HepG2 (cell line): Measurements from ENCODE around the gene EIF6. TPM values are rescaled to one million over a fixed set of nuclear protein-coding genes. Genes with fewer than 3 reads are reported as not detected.
A peak's percentile ranks its signal among the peaks of the same experiment; 100 is the strongest.

Experiments
- ARID5B ChIP-seq: IDR thresholded peaks from 2 replicates; pipeline ENCODE4 v1.4.0; 2020; ENCODE audit warnings: mild to moderate bottlenecking, missing genetic modification reagents
- ARNT ChIP-seq: fragments of 450-650 bp; IDR thresholded peaks from 2 replicates; pipeline ENCODE4 v1.6.1; 2017
- GABPB1 ChIP-seq: IDR thresholded peaks from 2 replicates; pipeline ENCODE4 v1.6.1; 2016; ENCODE audit warnings: mild to moderate bottlenecking, missing genetic modification reagents, moderate library complexity, missing compliant biosample characterization
- HNF1B ChIP-seq: sonication (generic); formaldehyde crosslinking; IDR thresholded peaks from 2 replicates; pipeline ENCODE4 v1.5.1; 2020; ENCODE audit warnings: mild to moderate bottlenecking, moderate library complexity, missing genetic modification reagents
- IKZF1 ChIP-seq: fragments of 450-650 bp; IDR thresholded peaks from 2 replicates; pipeline ENCODE4 v1.7.1; 2016
- KDM4B ChIP-seq: sonication (generic); formaldehyde crosslinking; IDR thresholded peaks from 2 replicates; pipeline ENCODE4 v1.4.0; 2020; ENCODE audit warnings: missing genetic modification reagents
- MTF1 ChIP-seq: sonication (generic); formaldehyde crosslinking; IDR thresholded peaks from 2 replicates; pipeline ENCODE4 v1.5.0; 2020; ENCODE audit warnings: missing genetic modification reagents
- PAWR ChIP-seq: sonication (generic); formaldehyde crosslinking; IDR thresholded peaks from 2 replicates; pipeline ENCODE4 v1.4.0; 2020; ENCODE audit warnings: missing genetic modification reagents, mild to moderate bottlenecking, borderline replicate concordance
- SCMH1 ChIP-seq: sonication (generic); formaldehyde crosslinking; IDR thresholded peaks from 2 replicates; pipeline ENCODE4 v1.9.0; 2021; ENCODE audit warnings: missing genetic modification reagents, mild to moderate bottlenecking, borderline replicate concordance
- TBX2 ChIP-seq: sonication (generic); formaldehyde crosslinking; IDR thresholded peaks from 2 replicates; pipeline ENCODE4 v1.5.0; 2020; ENCODE audit warnings: missing genetic modification reagents, mild to moderate bottlenecking, borderline replicate concordance
- WIZ ChIP-seq: sonication (generic); formaldehyde crosslinking; IDR thresholded peaks from 2 replicates; pipeline ENCODE4 v1.5.1; 2020; ENCODE audit warnings: mild to moderate bottlenecking, missing genetic modification reagents
- ZBTB42 ChIP-seq: sonication (generic); formaldehyde crosslinking; IDR thresholded peaks from 2 replicates; pipeline ENCODE4 v1.5.0; 2020; ENCODE audit warnings: mild to moderate bottlenecking, missing genetic modification reagents
- ZFP36L1 ChIP-seq: sonication (generic); formaldehyde crosslinking; IDR thresholded peaks from 2 replicates; pipeline ENCODE4 v1.8.0; 2022; ENCODE audit warnings: mild to moderate bottlenecking, missing genetic modification reagents, moderate library complexity
- ZFP36L2 ChIP-seq: sonication (generic); formaldehyde crosslinking; IDR thresholded peaks from 2 replicates; pipeline ENCODE4 v1.4.0; 2020; ENCODE audit warnings: missing genetic modification reagents
- ZFX ChIP-seq: sonication (generic); formaldehyde crosslinking; IDR thresholded peaks from 2 replicates; pipeline ENCODE4 v1.4.0; 2020; ENCODE audit warnings: mild to moderate bottlenecking, low read depth, missing genetic modification reagents, moderate library complexity
- ZNF563 ChIP-seq: sonication (generic); formaldehyde crosslinking; IDR thresholded peaks from 2 replicates; pipeline ENCODE4 v1.8.0; 2022; ENCODE audit warnings: mild to moderate bottlenecking, moderate library complexity, missing genetic modification reagents
- ZNF615 ChIP-seq: sonication (generic); formaldehyde crosslinking; IDR thresholded peaks from 2 replicates; pipeline ENCODE4 v1.5.0; 2020; ENCODE audit warnings: mild to moderate bottlenecking, missing genetic modification reagents, borderline replicate concordance
- ZNF672 ChIP-seq: sonication (generic); formaldehyde crosslinking; IDR thresholded peaks from 2 replicates; pipeline ENCODE4 v1.8.1; 2022; ENCODE audit warnings: missing genetic modification reagents
- polyA plus RNA-seq, 8 experiments: library from polyadenylated mRNA; depleted of rRNA in 3 of 8; stranded (reverse) in 7 of 8; unstranded in 1 of 8; fragments of >200 nt; fragmentation: Illumina TruSeq in 4 of 8; extraction: Trizol in 4 of 8; gene quantifications; 2 replicates each; pipeline versions ENCODE4 v1.2.1 to v1.2.3, GENCODE V29; 2011 to 2016; ENCODE audit warnings: low read depth in 4 of 8, missing spikeins in 1 of 8, mixed read lengths in 1 of 8; ENCODE audit not compliant: insufficient read depth in 1 of 8
- total RNA-seq, 5 experiments: library from RNA; depleted of rRNA; stranded (reverse); fragments of >200 nt; fragmentation: Illumina TruSeq; extraction: Trizol; gene quantifications; 2 replicates each; pipeline ENCODE4 v1.2.3, GENCODE V29; 2016; ENCODE audit warnings: low read depth in 1 of 5
- TF ChIP-seq, protein P1 (sequence below): sonication (generic); formaldehyde crosslinking; IDR thresholded peaks from 2 replicates; pipeline ENCODE4 v1.8.0; 2022; ENCODE audit warnings: mild to moderate bottlenecking, missing genetic modification reagents, borderline replicate concordance
- TF ChIP-seq, protein P2 (sequence below): sonication (generic); formaldehyde crosslinking; IDR thresholded peaks from 2 replicates; pipeline ENCODE4 v1.8.0; 2022; ENCODE audit warnings: mild to moderate bottlenecking, missing genetic modification reagents
- TF ChIP-seq, protein P3 (sequence below): sonication (generic); formaldehyde crosslinking; conservative IDR thresholded peaks from 2 replicates; pipeline ENCODE4 v1.4.0; 2020; ENCODE audit warnings: missing genetic modification reagents

Gene EIF6
- total and polyA plus RNA-seq, 2 of the 13 experiments (the other 11 are each of a cell fraction or from before 2014, with no cell fraction given): 462 to 466 TPM

GRCh38 chr20:35269055-35269781 is 15.4 kb downstream of the EIF6 start (continued):
- no peak for TF ChIP-seq ZFP36L2
- TF ChIP-seq WIZ (CRISPR knock-in tag): no peak
- no peak; the same call in 1 of the 2 replicates for TF ChIP-seq ZBTB42 (CRISPR knock-in tag)
- TF ChIP-seq KDM4B: no peak
- TF ChIP-seq ZFP36L1: no peak
- TF ChIP-seq ZFX: peak; percentile 84
- no peak for TF ChIP-seq PAWR (CRISPR knock-in tag)
- TF ChIP-seq GABPB1 (CRISPR knock-in tag): peak; percentile 58; the same call in 1 of the 2 replicates
- no peak for TF ChIP-seq ZNF672 (CRISPR knock-in tag)
- TF ChIP-seq ZNF563 (CRISPR knock-in tag): no peak
- TF ChIP-seq ARNT: no peak
- TF ChIP-seq IKZF1: no peak
- TF ChIP-seq ARID5B (CRISPR knock-in tag): peak; percentile 48
- no peak for TF ChIP-seq TBX2 (CRISPR knock-in tag)
- no peak for TF ChIP-seq ZNF615 (CRISPR knock-in tag)
- TF ChIP-seq, protein P1, sequence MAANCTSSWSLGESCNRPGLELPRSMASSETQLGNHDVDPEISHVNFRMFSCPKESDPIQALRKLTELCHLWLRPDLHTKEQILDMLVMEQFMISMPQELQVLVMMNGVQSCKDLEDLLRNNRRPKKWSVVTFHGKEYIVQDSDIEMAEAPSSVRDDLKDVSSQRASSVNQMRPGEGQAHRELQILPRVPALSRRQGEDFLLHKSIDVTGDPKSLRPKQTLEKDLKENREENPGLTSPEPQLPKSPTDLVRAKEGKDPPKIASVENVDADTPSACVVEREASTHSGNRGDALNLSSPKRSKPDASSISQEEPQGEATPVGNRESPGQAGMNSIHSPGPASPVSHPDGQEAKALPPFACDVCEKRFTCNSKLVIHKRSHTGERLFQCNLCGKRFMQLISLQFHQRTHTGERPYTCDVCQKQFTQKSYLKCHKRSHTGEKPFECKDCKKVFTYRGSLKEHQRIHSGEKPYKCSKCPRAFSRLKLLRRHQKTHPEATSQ: no peak
- TF ChIP-seq MTF1: no peak
- TF ChIP-seq SCMH1: no peak
- TF ChIP-seq, protein P2, sequence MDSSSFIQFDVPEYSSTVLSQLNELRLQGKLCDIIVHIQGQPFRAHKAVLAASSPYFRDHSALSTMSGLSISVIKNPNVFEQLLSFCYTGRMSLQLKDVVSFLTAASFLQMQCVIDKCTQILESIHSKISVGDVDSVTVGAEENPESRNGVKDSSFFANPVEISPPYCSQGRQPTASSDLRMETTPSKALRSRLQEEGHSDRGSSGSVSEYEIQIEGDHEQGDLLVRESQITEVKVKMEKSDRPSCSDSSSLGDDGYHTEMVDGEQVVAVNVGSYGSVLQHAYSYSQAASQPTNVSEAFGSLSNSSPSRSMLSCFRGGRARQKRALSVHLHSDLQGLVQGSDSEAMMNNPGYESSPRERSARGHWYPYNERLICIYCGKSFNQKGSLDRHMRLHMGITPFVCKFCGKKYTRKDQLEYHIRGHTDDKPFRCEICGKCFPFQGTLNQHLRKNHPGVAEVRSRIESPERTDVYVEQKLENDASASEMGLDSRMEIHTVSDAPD (CRISPR knock-in tag): no peak
- TF ChIP-seq, protein P3, sequence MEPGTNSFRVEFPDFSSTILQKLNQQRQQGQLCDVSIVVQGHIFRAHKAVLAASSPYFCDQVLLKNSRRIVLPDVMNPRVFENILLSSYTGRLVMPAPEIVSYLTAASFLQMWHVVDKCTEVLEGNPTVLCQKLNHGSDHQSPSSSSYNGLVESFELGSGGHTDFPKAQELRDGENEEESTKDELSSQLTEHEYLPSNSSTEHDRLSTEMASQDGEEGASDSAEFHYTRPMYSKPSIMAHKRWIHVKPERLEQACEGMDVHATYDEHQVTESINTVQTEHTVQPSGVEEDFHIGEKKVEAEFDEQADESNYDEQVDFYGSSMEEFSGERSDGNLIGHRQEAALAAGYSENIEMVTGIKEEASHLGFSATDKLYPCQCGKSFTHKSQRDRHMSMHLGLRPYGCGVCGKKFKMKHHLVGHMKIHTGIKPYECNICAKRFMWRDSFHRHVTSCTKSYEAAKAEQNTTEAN (CRISPR knock-in tag): no peak
- peak; percentile 88 for TF ChIP-seq HNF1B
